Activated CD4-positive, CD25-positive, alpha-beta regulatory T cell treated with anti-CD3 and anti-CD28 coated beads, Interleukin-2, amount 50 U/mL, for 16 hours (primary cell): ENCODE data around the gene UBE2E1.

Experiments used
- DNase-seq: peaks from one replicate; pipeline ENCODE4 v3.0.0-alpha.2; 2020; ENCODE audit warnings: low read depth, low spot score

UBE2E1 gene

DNA sequence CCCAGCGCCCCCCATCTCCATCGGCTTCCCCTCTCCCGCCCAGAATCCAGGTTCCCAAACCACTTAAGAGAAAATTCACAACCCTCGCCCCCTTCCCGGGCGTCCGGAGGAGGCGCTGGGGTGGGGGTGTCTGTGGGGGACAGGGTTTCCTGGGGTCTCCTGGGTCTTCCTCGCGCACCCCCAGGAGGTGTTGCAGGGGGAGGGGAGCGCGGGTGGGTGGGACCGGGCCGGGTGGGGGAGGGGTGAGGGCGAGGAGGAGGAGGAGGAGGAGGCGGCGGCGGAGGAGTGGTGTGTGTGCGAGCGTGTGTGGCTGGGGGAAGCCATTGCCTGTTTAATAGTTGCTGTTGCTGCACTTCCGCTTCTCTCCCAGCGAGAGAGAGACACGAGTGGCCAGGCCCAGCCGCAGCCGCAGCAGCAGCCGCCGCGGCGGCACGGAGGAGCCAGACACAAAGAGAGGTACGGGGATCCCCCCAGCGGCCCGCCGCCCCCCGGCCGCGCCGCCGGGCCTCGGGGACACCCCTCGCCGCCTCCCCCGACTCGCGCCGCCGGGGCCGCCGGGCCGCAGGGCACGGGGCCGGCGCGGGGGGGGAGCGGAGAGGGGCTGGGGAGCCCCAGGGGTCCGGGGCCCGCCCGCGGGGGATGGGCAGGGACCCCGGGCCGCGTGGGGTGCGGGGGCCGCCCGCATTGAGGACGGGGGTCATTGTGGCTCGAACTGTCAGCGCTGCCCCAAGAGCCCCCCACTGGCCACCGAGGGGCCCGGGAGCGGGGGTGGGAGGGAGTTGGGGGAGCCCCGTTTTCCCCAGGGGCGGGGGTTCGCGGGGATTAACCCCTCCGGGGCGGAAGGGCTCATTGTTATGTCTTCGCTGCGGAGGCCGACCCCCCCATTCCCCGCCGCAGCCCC lies at the start of gene UBE2E1:
Gene UBE2E1 (plus strand): TSS at position 323 of the 901 bp plus-strand sequence. CDS start 1,315 bp downstream, outside the sequence.
- DNase-seq = peak; percentile 38

DNA sequence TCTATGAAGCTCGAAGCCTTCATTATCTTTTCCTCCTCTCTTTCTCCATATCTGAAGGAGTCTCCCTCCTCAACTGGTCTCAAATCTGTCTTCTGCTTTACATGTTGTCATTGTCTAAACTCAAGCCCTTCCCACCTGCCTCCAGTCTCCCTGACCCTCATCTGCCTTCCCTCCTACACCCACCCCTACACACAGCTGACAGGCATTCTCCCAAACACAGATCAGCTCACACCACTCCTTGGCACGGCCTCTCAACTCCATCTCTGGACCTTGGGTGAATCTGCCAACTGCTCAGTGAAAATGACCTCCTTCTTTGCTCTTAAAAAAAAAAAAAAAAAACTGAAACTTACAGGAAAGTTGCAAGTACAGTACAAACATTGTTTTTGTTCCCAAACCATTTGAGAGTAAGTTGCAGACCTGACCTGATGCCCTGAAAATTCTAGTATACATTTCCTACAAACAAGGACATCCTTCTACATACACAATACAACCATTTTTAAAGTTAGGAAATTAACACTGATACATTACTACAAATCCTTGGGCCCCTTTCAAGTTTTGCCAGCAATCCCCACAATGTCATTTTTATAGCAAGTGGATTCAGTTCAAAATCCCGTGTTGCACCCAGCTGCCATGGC lies 49.4 kb upstream of the UBE2E1 start:
- no peak for DNase-seq

- DNase-seq = no peak
Measured at GRCh38 chr3:23758253-23758838, 47.4 kb upstream of the UBE2E1 start.

DNA sequence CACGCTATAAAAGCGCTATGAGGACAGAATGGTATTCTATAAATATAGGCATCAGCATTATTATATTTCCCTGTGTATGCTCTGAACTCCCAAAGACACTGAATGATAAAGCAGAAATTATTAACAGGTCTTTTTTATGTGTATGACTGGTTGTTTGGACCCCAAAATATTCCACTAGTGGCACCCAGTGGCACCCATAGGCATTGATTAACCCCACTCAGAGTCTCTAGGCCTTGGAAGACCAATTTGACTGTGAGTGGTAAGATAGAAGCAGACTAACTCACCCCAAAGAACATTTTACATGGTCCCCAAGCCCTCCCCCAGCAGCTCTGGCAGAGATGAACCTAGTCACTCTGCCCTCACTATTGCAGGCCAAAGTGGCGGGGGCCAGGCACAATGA lies 45.4 kb upstream of the UBE2E1 start:
- DNase-seq = no peak

DNA sequence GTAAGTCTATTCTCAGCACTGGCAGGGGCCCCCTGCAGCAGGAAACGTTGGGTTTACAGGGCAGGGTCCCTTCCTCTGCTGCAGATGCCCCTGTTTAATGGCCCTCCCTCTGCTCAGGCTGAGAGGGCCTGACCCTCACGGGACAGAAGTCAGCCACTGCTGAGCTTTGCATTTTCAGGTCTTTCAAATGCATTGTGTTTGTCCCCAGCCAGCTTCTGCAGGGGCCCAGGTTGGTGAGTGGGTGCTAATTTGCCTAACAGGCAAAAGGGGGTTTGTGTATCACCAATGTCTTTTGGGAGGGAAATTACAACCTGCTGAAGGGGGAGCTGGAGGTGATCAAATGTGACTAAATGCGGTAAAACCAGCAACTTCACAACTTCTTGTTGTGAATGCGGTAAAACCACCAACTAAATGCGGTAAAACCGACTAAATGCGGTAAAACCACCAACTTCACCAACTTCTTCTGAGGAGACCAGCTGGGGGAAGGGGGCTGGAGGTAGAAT lies 44.8 kb upstream of the UBE2E1 start:
- no peak for DNase-seq

DNA sequence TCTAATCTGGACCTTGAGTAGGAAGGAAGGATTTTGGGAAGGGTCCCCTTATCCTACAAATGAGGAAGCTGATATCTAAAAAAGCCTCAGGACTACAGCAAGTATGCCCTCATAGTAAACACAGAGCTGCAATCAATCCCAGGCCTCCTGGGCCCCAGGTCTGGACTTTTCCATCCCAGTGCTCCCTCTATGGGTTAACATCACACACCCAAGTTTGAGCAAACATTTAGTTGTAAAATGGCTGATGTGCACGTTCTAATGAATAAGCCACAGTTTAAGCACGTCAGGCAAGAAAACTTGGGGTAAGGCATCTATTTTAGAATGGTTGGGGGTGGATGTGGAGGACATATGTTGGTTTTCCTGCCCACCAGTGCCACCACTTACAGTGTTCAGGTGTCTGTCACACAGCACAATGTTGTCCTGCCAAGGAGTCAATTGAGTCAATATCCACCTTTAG lies 44.3 kb upstream of the UBE2E1 start:
- no peak for DNase-seq

GRCh38 chr3:23762214-23762613 lies 43.5 kb upstream of the UBE2E1 start:
- no peak for DNase-seq

GRCh38 chr3:23762759-23763477 lies 42.8 kb upstream of the UBE2E1 start:
- no peak for DNase-seq

GRCh38 chr3:23764407-23764806 lies 41.3 kb upstream of the UBE2E1 start:
- DNase-seq = no peak

GRCh38 chr3:23767546-23767945 lies 38.2 kb upstream of the UBE2E1 start:
- no peak for DNase-seq

DNA sequence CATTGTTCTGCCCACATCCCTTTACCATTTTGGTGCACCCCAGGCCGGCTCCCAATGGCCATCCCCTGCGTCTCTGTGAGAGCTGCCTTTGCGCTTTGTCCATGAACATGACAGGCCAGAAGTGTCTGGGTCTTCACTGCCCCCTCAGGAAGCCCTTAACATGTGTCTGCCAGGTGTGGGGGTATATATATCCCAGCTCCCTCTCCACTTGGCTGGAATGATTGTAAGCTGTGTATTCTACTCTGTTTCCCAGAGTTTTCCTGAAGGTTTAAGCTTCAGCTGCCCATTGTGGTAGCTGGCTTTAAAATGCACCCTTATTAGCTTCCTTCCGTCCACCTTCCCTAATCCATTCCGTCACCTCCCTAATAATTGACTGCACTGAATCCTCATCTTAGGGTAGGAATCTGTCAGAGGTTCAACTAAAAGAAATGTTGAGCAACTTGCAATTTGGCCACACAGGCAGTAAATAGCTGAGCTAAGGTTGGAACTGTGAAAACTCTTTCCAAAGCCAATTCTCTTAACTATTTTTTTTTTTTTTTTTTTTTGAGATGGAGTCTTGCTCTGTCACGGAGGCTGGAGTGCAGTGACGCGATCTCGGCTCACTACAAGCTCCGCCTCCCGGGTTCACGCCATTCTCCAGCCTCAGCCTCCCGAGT lies 30.4 kb upstream of the UBE2E1 start:
- DNase-seq = no peak

GRCh38 chr3:23776352-23776891 lies 29.3 kb upstream of the UBE2E1 start:
- DNase-seq = no peak

DNA sequence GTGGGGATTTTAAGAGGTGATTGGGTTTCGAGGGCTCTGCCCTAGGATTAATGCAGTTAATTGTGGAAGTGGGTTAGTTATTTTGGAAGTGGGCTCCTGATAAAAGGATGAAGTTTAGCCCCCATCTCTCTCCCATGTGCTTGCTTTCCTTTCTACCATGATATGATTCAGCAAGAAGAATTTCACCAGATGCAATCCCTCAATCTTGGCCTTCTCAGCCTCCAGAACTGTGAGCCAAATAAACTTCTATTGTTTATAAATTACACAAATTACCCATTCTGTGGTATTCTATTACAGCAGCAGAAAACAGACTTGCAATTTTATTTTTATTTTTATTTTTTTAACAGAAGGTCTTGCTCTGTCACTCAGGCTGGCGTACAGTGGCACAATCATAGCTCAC lies 27.3 kb upstream of the UBE2E1 start:
- no peak for DNase-seq

- no peak for DNase-seq
Measured at GRCh38 chr3:23779841-23780240, 25.9 kb upstream of the UBE2E1 start.

DNA sequence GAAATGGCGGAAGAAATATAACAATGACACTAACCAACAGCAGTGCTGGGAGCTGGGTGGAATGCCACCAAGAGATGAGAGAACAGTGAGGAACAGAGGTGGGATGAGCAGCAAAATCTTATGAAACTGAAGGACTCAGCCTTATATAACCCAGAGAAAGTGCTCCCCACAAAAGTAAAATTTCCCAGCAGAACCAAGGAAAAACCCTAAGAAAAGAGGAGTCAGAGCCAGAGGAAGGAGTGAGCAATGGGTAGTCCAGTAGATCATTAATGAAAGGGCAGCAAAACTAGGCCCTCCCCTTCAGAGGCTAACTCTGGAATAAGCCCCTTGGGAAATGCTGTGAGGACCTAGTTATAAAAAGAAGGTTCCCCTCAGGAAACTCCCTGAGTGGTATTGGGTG lies 24.7 kb upstream of the UBE2E1 start:
- no peak for DNase-seq

- DNase-seq = no peak
Measured at GRCh38 chr3:23781871-23782270, 23.9 kb upstream of the UBE2E1 start.

GRCh38 chr3:23785097-23785645 lies 20.6 kb upstream of the UBE2E1 start:
- DNase-seq = no peak

- DNase-seq = no peak
Measured at GRCh38 chr3:23785882-23786281, 19.9 kb upstream of the UBE2E1 start.

DNA sequence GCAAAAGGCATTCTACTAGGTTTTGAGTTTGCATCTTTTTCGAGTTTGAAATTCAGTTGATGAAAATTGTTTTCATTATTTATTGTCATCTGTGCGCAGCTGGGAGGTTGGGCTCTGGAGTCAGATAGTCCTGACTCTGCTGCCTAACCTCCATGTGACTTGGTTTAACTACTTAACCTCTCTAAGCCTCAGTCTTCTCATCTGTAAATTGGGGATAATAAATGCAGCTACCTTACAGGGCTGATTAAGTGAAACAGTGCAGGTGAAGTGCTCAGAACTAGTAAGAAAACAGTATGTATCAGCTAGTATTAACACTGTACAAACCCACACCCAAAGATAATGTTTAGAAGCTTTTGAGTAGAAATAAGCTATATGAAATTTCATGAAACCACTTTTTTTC lies 14.1 kb upstream of the UBE2E1 start:
- DNase-seq = no peak

DNA sequence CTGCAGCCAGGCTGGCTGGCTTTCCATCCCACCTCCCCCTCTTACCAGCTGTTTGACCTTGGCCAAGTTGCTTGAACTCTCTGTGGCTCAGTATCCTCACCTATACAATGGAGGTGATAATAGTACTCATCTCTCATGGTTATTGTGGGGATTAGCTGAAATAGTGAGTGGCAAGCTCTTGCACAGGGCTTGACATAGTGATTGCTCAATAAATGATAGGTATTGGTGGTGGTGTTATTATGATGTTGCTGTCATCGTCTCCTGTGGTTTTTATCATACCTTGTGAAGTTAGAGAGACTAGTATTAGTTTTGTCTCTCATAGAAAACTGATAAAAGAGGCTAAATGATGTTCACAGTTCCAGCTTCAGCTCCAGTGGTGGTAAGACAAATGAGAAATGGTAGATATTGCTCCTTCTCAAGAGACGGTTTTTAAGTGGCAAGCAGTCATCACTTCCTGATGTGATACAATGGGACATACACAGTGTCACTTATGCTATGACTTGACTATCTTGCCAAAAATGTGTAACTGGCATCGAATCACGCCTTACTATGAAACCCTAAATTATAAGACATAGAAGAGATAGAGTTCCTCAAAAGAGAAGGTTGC lies 12.1 kb upstream of the UBE2E1 start:
- DNase-seq = no peak
